Measurements from ENCODE around the gene ESR1.
"Not testable (repeated sequence)": the region's sequence is repeated elsewhere in the genome, so short reads cannot be mapped to it uniquely, and the experiment has no call there.

Gene ESR1

DNA sequence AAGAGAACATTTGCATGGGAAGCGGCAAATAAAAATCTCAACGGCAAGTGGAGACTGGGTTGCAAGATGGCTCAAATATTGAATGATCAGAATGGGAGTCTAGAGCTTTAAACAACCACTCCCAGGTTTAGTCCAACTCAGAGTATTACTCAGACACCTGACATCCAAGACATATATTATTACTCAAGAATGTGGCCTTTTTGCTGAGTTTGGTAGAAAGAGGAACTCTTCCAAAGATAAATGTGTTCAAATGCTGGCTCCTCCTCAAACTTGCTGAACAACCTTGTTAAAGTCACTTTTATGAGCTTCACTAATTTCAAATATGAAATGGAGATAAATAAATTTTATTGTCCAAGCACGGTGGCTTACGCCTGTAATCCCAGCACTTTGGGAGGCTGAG is 77.8 kb downstream of the ESR1 start:
- WGBS (ENCODE audit: insufficient coverage, insufficient read length) = no CpG with 5 or more reads among the region's 4 CpGs
- no peak overlapping the region for H3K27ac ChIP-seq (ENCODE audit: low read length)
- no peaks in the 10 kb centered on the region for H3K27me3 ChIP-seq (ENCODE audit: control insufficient read depth, insufficient read depth, low read length)
- no peaks in the 10 kb centered on the region for H3K36me3 ChIP-seq (ENCODE audit: control insufficient read depth, insufficient read depth, low read length)
- no peaks in the 10 kb centered on the region for H3K4me1 ChIP-seq (ENCODE audit: control insufficient read depth, insufficient read depth, low read length)
- H3K4me3 ChIP-seq (ENCODE audit: low read length) = no peak overlapping the region
- no peak for DNase-seq (ENCODE audit: low read depth, low spot score)
- no peaks in the 10 kb centered on the region for H3K9me3 ChIP-seq (ENCODE audit: control insufficient read depth, insufficient read depth, low read length)

DNA sequence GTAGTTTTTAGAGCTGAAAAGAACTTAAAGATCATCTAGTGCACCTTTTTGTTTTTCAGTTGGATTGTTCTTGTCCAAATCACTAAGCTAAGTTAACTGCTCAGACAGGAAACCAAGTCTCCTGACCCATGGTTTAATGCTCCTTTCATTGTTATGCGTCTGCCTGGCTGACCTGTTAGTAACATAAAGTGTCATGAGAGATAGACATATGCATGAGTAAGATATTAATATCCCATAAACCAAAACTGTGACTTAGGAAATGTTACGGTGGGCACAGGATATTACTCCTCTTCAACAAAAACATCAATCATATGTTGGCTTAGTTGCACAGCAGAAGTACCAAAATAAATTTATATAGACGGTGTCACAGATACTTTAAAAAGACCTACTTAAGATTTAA is 84.0 kb downstream of the ESR1 start:
- H3K27me3 ChIP-seq (ENCODE audit: control insufficient read depth, insufficient read depth, low read length) = no peaks in the 10 kb centered on the region
- H3K4me1 ChIP-seq (ENCODE audit: control insufficient read depth, insufficient read depth, low read length) = no peaks in the 10 kb centered on the region
- H3K27ac ChIP-seq (ENCODE audit: low read length) = no peak overlapping the region
- DNase-seq (ENCODE audit: low read depth, low spot score) = no peak
- H3K9me3 ChIP-seq (ENCODE audit: control insufficient read depth, insufficient read depth, low read length) = no peaks in the 10 kb centered on the region
- no peaks in the 10 kb centered on the region for H3K36me3 ChIP-seq (ENCODE audit: control insufficient read depth, insufficient read depth, low read length)
- H3K4me3 ChIP-seq (ENCODE audit: low read length) = no peak overlapping the region
- no CpG with 5 or more reads among the region's 3 CpGs for WGBS (ENCODE audit: insufficient coverage, insufficient read length)

DNA sequence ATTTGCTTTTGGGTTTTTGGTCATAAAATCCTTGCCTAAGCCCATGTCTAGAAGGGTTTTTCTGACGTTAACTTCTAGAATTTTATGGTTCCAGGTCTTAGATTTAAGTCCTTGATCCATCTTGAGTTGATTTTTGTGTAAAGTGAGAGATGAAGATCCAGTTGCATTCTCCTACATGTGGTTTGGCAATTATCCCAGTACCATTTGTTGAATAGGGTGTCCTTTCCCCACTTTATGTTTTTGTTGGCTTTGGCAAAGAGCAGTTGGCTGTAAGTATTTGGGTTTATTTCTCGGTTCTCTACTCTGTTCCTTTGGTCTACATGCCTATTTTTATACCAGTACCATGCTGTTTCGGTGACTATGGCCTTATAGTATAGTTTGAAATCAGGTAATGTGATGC is 86.9 kb downstream of the ESR1 start:
- not testable (repeated sequence) for DNase-seq (ENCODE audit: low read depth, low spot score); H3K9me3 ChIP-seq (ENCODE audit: control insufficient read depth, insufficient read depth, low read length); H3K27me3 ChIP-seq (ENCODE audit: control insufficient read depth, insufficient read depth, low read length); H3K4me1 ChIP-seq (ENCODE audit: control insufficient read depth, insufficient read depth, low read length); H3K36me3 ChIP-seq (ENCODE audit: control insufficient read depth, insufficient read depth, low read length); H3K4me3 ChIP-seq (ENCODE audit: low read length); H3K27ac ChIP-seq (ENCODE audit: low read length)
- no CpG with 5 or more reads among the region's 3 CpGs for WGBS (ENCODE audit: insufficient coverage, insufficient read length)

DNA sequence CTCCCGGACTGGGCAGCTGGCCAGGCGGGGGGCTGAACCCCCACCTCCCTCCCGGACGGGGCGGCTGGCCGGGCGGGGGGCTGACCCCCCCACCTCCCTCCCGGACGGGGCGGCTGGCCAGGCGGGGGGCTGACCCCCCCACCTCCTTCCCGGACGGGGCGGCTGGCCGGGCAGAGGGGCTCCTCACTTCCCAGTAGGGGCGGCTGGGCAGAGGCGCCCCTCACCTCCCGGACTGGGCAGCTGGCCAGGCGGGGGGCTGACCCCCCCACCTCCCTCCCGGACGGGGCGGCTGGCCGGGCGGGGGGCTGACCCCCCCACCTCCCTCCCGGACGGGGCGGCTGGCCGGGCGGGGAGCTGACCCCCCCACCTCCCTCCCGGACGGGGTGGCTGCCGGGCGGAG is 91.7 kb downstream of the ESR1 start:
- H3K27me3 ChIP-seq (ENCODE audit: control insufficient read depth, insufficient read depth, low read length); H3K9me3 ChIP-seq (ENCODE audit: control insufficient read depth, insufficient read depth, low read length); H3K4me3 ChIP-seq (ENCODE audit: low read length); DNase-seq (ENCODE audit: low read depth, low spot score); H3K4me1 ChIP-seq (ENCODE audit: control insufficient read depth, insufficient read depth, low read length); H3K36me3 ChIP-seq (ENCODE audit: control insufficient read depth, insufficient read depth, low read length); H3K27ac ChIP-seq (ENCODE audit: low read length): not testable (repeated sequence)
- no CpG with 5 or more reads among the region's 33 CpGs for WGBS (ENCODE audit: insufficient coverage, insufficient read length)

DNA sequence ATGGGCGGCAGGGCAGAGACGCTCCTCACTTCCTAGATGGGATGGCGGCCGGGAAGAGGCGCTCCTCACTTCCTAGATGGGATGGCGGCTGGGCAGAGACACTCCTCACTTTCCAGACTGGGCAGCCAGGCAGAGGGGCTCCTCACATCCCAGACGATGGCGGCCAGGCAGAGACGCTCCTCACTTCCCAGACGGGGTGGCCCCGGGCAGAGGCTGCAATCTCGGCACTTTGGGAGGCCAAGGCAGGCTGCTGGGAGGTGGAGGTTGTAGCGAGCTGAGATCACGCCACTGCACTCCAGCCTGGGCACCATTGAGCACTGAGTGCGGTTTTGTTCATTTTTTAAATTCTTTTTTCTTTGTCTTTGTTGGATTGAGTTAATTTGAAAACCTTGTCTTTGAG is 92.3 kb downstream of the ESR1 start:
- WGBS (ENCODE audit: insufficient coverage, insufficient read length) = no CpG with 5 or more reads among the region's 15 CpGs
- H3K27ac ChIP-seq (ENCODE audit: low read length); DNase-seq (ENCODE audit: low read depth, low spot score); H3K4me3 ChIP-seq (ENCODE audit: low read length); H3K9me3 ChIP-seq (ENCODE audit: control insufficient read depth, insufficient read depth, low read length); H3K36me3 ChIP-seq (ENCODE audit: control insufficient read depth, insufficient read depth, low read length); H3K4me1 ChIP-seq (ENCODE audit: control insufficient read depth, insufficient read depth, low read length); H3K27me3 ChIP-seq (ENCODE audit: control insufficient read depth, insufficient read depth, low read length): not testable (repeated sequence)

DNA sequence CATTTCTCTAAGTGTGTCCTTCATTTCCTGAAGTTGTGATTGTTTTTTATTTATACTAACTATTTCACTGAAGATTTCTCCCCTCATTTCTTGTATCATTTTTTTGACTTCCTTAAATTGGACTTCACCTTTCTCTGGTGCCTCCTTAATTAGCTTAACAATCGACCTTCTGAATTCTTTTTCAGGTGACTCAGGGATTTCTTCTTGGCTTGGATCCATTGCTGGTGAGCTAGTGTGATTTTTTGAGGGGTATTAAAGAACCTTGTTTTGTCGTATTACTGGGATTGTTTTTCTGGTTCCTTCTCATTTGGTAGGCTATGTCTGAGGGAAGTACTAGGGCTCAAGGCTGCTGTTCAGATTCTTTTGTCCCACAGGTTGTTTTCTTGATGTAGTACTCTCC is 92.8 kb downstream of the ESR1 start:
- no peaks in the 10 kb centered on the region for H3K36me3 ChIP-seq (ENCODE audit: control insufficient read depth, insufficient read depth, low read length)
- H3K27ac ChIP-seq (ENCODE audit: low read length) = no peak overlapping the region
- DNase-seq (ENCODE audit: low read depth, low spot score) = no peak
- WGBS (ENCODE audit: insufficient coverage, insufficient read length) = no CpG with 5 or more reads among the region's 2 CpGs
- H3K4me1 ChIP-seq (ENCODE audit: control insufficient read depth, insufficient read depth, low read length) = no peaks in the 10 kb centered on the region
- H3K27me3 ChIP-seq (ENCODE audit: control insufficient read depth, insufficient read depth, low read length) = no peaks in the 10 kb centered on the region
- no peak overlapping the region for H3K4me3 ChIP-seq (ENCODE audit: low read length)
- no peaks in the 10 kb centered on the region for H3K9me3 ChIP-seq (ENCODE audit: control insufficient read depth, insufficient read depth, low read length)

DNA sequence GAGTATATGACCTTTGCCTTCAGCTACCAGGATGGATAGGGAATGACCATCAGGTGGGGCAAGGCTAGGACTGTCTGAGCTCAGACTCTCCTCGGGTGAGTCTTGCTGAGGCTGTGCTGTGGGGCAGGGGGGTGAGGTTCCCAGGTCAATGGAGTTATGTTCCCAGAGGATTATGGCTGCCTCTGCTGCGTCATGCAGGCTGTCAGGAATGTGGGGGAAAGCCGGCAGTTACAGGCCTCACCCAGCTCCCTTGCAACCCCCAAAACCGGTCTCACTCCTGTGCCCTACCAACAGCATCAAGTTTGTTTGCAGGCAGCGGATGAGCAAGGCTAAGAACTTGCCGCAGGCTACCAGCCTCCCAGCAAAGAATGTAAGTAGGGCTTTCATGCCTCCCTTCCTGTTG is 93.5 kb downstream of the ESR1 start:
- WGBS (ENCODE audit: insufficient coverage, insufficient read length) = no CpG with 5 or more reads among the region's 6 CpGs
- Histone ChIP-seq H3K4me3 (ENCODE audit: low read length) (no peak overlapping the region), H3K27ac (ENCODE audit: low read length) (no peak overlapping the region), H3K4me1 (ENCODE audit: control insufficient read depth, insufficient read depth, low read length) (no peaks in the 10 kb centered on the region), H3K36me3 (ENCODE audit: control insufficient read depth, insufficient read depth, low read length) (no peaks in the 10 kb centered on the region), H3K9me3 (ENCODE audit: control insufficient read depth, insufficient read depth, low read length) (no peaks in the 10 kb centered on the region), H3K27me3 (ENCODE audit: control insufficient read depth, insufficient read depth, low read length) (no peaks in the 10 kb centered on the region)
- DNase-seq (ENCODE audit: low read depth, low spot score) = no peak

DNA sequence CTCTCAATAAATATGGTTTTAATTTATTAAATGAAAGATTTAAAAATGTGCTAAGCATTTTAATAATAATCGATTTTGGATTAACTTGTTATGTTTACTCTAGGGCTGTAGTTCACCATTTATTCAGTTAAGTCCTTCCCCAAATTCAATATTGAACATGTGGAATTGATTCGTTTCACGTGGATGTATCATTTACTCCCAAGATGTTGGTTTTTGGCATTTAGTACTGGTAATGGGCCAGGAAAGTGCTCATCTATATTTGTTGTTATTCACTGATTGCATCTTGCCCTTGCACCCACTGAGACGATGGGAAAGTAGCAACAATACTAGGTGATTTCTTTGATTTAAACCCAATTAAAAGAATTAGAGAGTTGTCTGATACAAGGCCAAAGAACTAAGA is 97.1 kb downstream of the ESR1 start:
- WGBS (ENCODE audit: insufficient coverage, insufficient read length) = no CpG with 5 or more reads among the region's 4 CpGs
- DNase-seq (ENCODE audit: low read depth, low spot score) = no peak
- Histone ChIP-seq H3K4me3 (ENCODE audit: low read length) (no peak overlapping the region), H3K27ac (ENCODE audit: low read length) (no peak overlapping the region), H3K27me3 (ENCODE audit: control insufficient read depth, insufficient read depth, low read length) (no peaks in the 10 kb centered on the region), H3K36me3 (ENCODE audit: control insufficient read depth, insufficient read depth, low read length) (no peaks in the 10 kb centered on the region), H3K4me1 (ENCODE audit: control insufficient read depth, insufficient read depth, low read length) (no peaks in the 10 kb centered on the region), H3K9me3 (ENCODE audit: control insufficient read depth, insufficient read depth, low read length) (no peaks in the 10 kb centered on the region)

DNA sequence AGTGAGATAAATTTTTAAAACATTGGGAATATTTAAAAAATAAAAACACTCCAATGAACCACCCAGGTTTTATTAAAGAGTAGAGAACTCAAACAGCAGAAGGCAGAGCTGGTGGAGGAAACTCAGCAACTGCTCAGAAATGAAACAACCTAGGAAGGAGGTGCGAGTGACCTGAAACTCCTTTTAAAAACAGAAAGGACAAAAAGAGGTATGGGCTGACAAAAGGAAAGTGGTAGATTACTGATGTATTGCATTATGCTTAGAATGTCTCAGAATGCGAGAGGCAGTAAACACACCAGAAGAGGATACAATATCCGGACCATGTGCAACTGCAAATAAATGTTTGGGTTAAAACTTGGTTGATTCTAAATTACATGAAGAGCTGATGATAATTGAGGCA is 97.6 kb downstream of the ESR1 start:
- Histone ChIP-seq H3K4me1 (ENCODE audit: control insufficient read depth, insufficient read depth, low read length) (no peaks in the 10 kb centered on the region), H3K27ac (ENCODE audit: low read length) (no peak overlapping the region), H3K27me3 (ENCODE audit: control insufficient read depth, insufficient read depth, low read length) (no peaks in the 10 kb centered on the region), H3K9me3 (ENCODE audit: control insufficient read depth, insufficient read depth, low read length) (no peaks in the 10 kb centered on the region), H3K4me3 (ENCODE audit: low read length) (no peak overlapping the region), H3K36me3 (ENCODE audit: control insufficient read depth, insufficient read depth, low read length) (no peaks in the 10 kb centered on the region)
- no CpG with 5 or more reads among the region's 3 CpGs for WGBS (ENCODE audit: insufficient coverage, insufficient read length)
- DNase-seq (ENCODE audit: low read depth, low spot score) = no peak

DNA sequence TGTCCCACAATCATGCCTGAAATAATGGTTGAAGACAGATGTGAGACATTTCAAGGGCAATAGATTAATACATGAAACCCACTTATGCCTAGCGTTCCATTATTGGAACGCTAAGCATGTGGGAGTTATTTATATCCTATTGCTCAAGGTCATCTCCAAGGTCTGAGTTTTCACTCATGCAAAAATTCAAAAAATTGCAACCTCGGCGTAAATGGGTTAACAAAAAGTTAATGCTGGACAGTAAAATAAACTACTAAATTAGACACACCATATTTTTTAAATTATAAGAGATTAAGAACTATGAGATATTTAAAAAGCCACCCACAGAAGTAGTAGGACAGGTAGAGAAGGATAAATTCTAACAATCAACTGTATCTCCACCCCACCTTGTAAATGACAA is 98.4 kb downstream of the ESR1 start:
- no CpG with 5 or more reads among the region's 4 CpGs for WGBS (ENCODE audit: insufficient coverage, insufficient read length)
- DNase-seq (ENCODE audit: low read depth, low spot score) = no peak
- H3K4me1 ChIP-seq (ENCODE audit: control insufficient read depth, insufficient read depth, low read length) = no peaks in the 10 kb centered on the region

DNA sequence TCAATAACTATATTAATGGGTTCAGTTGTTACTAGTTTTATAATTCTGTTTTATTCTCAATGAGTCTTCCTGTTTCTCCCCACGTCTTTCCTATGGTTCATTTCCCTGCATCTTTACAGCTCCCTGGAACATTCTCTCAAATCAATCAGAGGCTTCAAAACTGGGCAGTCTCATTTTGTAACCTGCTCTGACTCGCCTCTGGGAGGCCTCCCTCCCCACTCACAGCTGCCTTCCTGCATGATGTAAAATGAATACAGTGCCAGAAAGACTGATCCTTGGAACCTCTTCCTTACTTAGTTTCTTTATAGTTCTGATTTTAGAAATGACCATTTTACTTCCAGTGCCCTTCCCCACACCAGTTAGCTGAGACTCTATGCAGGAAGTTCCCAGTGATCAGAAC is 103.9 kb downstream of the ESR1 start:
- H3K9me3 ChIP-seq (ENCODE audit: control insufficient read depth, insufficient read depth, low read length) = no peaks in the 10 kb centered on the region
- no peak for DNase-seq (ENCODE audit: low read depth, low spot score)
- no peak overlapping the region for H3K4me3 ChIP-seq (ENCODE audit: low read length)
- no peaks in the 10 kb centered on the region for H3K27me3 ChIP-seq (ENCODE audit: control insufficient read depth, insufficient read depth, low read length)
- H3K4me1 ChIP-seq (ENCODE audit: control insufficient read depth, insufficient read depth, low read length) = no peaks in the 10 kb centered on the region
- H3K27ac ChIP-seq (ENCODE audit: low read length) = no peak overlapping the region
- no peaks in the 10 kb centered on the region for H3K36me3 ChIP-seq (ENCODE audit: control insufficient read depth, insufficient read depth, low read length)
- WGBS (ENCODE audit: insufficient coverage, insufficient read length) = no CpG with 5 or more reads among the region's 2 CpGs

More for the DNA sequence above, 98.4 kb downstream of the ESR1 start:
- no peaks in the 10 kb centered on the region for H3K27me3 ChIP-seq (ENCODE audit: control insufficient read depth, insufficient read depth, low read length)
- H3K4me3 ChIP-seq (ENCODE audit: low read length) = no peak overlapping the region
- H3K9me3 ChIP-seq (ENCODE audit: control insufficient read depth, insufficient read depth, low read length) = no peaks in the 10 kb centered on the region
- H3K27ac ChIP-seq (ENCODE audit: low read length) = no peak overlapping the region
- no peaks in the 10 kb centered on the region for H3K36me3 ChIP-seq (ENCODE audit: control insufficient read depth, insufficient read depth, low read length)

Data from iPS DF 6.9 (cell line).